OCI-LY1 (cell line): ENCODE data around the gene ACCSL.

Source experiments
- EZH2 ChIP-seq: fragments of 200-600 bp; sonication (generic), shearing (Covaris generic); IDR thresholded peaks from 2 replicates; pipeline ENCODE4 v1.8.0; 2017; ENCODE audit warnings: borderline replicate concordance, mixed run types, mild to moderate bottlenecking, antibody characterized with exemption, low read length, moderate library complexity, mixed read lengths
- TF ChIP-seq, protein P1 (sequence below): fragments of 200-600 bp; sonication (generic), shearing (Covaris generic); IDR thresholded peaks from 2 replicates; pipeline ENCODE4 v1.5.1; 2017; ENCODE audit warnings: mild to moderate bottlenecking, antibody characterized with exemption, low read length, moderate library complexity, mixed read lengths

DNA sequence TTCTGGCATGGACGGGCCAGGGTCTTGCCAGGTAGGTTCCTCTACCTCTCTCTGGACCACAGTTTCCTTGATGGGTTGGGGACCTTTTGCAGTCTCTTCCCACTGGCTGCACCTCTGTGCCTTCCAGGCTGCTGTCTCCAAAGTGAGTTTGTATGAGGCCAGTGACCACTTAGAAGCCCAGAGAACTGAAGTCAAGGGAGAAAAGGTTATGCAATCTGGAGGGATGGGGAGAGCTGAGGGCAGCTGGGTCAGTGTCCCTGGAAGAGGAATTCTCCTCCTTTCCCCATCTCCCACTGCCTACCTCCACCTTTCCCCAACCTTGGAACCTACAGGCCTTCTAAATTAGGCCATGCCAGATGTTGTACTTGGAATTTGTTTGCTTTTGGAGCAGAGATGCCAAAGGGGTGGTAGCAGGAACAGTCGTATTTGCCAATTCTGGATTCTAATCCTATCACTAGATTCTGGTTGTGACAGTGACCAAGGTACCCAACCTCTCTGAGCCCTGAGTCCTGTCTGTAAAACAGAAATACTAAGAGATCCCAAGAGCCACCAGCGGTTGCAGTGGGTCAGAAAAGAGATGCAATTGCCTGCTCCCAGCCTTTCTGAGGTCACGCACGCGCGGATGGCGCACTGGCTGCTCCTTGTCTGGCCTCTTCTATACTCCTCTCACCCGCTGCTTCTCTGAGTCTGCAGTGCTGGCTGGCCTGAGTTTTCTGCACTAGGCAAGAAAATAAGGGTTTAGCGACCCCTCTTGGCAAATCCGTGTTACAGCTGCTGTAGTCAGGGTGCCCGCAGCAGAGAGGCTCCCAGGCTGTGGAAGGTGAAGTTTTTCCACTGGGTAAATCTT, 10.7 kb upstream of the ACCSL start:
- TF ChIP-seq EZH2 = no peak
- TF ChIP-seq, protein P1, sequence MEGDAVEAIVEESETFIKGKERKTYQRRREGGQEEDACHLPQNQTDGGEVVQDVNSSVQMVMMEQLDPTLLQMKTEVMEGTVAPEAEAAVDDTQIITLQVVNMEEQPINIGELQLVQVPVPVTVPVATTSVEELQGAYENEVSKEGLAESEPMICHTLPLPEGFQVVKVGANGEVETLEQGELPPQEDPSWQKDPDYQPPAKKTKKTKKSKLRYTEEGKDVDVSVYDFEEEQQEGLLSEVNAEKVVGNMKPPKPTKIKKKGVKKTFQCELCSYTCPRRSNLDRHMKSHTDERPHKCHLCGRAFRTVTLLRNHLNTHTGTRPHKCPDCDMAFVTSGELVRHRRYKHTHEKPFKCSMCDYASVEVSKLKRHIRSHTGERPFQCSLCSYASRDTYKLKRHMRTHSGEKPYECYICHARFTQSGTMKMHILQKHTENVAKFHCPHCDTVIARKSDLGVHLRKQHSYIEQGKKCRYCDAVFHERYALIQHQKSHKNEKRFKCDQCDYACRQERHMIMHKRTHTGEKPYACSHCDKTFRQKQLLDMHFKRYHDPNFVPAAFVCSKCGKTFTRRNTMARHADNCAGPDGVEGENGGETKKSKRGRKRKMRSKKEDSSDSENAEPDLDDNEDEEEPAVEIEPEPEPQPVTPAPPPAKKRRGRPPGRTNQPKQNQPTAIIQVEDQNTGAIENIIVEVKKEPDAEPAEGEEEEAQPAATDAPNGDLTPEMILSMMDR = peak; percentile 75
